Measurements from ENCODE around the gene EYA2. TPM values are rescaled to one million over a fixed set of nuclear protein-coding genes. Genes with fewer than 3 reads are reported as not detected.
"Not testable (repeated sequence)": the region's sequence is repeated elsewhere in the genome, so short reads cannot be mapped to it uniquely, and the experiment has no call there.

EYA2 gene
- polyA plus RNA-seq, 10 donors, result 1.3 to 7.0 (median 2.5) TPM

DNA sequence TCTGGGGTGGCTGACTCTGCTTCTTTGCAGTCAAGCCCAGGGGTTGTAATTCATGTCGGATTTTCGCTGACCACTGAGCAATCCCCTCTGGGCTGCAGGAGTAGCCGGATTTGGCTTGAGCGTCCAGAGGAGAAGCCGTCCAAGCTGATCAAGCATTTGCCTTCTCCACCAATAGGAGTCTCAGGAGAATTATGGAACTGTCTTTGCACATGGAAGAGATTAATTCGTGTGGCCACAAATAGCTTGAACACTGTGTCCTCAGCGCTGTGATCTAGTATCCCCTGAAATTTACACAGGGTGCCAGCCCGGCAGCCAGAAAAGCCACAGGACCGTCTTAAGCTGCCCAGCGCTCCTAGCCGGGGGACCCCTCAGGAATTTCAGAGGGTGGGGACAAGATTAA, 37.1 kb downstream of the EYA2 start:
- peak in 2 of 3 donors; percentile 46 to 75 for DNase-seq

DNA sequence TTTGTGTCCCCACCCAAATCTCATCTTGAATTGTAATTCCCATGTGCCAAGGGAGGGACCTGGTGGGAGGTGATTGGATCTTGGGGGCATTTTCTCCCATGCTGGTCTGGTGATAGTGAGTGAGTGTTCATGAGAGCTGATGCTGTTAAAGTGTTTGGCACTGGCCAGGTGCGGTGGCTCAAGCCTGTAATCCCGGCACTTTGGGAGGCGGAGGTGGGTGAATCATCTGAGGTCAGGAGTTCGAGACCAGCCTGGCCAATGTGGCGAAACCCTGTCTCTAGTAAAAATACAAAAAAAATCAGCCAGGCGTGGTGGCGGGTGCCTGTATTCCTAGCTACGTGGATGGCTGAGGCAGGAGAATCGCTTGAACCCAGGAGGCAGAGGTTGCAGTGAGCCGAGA, 37.8 kb downstream of the EYA2 start:
- not testable (repeated sequence) for DNase-seq

DNA sequence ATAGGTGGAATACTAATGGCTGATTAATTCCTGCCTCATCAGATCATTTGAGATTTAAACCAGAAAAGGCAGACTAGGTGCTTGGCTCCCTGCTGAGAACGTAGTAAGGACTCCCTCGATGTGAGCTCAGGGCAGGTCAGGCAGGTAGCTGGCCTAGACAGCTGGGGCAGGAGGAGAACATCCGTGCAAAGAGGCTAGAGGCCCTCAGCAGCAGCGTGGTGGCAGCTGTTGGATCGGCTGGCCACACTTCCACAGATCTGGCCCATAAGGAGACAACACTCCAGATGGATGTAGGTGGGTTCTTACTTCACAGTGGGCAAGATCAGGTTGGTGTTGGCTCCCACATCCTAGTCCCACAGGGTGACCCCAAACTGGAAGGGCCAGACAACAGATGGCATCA, 38.5 kb downstream of the EYA2 start:
- no peak for DNase-seq

DNA sequence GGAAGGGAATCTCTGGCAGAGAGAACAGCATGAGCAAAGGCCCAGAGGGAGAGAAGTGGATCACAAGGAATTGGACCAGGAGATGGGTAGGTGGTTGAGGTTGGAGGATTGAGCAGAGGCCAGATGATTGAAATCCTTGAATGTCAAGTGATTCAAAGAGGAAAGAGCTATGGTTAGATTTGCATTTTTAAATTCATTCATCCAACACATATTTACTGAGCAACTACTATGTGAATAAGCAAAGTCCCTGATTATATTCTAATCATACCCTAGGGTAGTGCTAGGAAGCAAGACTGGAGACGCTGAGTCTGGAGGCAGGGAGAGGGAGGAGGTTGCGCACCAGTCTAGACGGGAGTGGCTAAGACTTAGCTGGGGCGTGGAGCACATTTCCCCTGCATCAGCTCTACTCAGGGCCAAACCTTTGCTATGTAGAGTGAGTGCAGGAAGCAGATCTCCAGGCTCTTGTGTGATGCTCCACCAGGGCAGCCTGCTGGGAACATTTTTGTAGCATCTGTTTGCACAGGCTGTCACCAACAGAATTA, 40.2 kb downstream of the EYA2 start:
- no peak for DNase-seq

DNA sequence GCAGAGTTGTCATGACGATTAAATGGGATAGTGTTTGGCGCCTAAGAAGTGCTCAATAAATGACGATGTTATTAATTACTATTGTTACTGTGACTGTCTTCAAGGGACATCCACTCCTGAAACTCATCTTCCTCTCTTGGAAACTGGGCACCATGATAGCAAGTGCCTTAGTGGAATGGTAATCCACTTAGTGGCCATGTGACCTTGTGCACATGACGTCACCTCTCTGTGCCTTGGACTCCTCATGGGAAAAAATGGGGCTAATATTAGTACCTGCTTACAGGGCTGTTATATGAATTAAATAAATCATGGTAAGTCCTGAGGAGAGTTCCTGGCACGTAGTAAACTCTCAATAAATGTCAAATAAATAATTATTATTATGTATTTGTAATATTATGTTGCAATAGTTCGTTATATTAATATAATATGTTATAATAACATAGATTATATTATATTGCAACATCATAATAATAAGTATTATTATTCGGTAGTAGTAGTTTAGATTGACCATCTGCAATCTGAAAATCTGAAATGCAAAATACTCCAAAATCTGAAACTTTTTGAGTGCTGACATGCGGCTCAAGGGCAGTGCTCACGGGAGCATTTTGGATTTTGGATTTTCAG, 40.9 kb downstream of the EYA2 start:
- no peak for DNase-seq

DNA sequence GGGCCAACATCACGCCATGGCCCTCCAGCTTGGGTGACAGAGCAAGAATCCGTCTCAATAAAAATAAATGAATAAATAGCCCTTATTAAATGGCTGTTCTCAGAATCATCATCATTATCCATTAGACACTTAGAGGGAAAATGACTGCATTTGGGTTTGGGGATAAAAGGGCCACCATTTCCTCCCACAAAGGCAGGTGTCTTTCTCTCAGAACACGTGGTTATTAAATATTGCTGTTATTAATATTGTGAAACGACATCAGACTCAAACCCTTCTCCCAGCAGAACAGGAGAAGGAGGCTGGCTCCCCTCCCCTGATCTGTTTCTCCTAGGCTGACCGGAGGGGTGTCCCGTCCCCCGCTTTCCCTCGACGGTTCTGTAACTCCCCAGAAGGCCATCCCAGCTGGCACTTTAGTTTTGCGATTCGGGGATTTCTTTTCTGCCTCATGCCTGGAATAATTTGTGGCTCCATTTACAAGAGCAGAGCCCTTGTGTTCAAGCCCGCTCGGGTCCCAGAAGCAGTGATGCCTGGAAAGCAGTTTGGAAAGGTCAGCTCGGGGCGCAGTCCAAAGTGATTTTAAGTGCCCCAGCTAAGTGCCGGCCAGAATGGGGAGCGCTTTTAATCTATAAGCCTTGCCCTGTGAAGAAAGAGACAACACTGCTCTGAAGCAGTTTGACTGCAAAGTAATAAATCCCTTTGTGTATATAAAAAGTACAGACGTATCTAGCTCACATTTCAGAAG, 41.9 kb downstream of the EYA2 start:
- no peak for DNase-seq

DNA sequence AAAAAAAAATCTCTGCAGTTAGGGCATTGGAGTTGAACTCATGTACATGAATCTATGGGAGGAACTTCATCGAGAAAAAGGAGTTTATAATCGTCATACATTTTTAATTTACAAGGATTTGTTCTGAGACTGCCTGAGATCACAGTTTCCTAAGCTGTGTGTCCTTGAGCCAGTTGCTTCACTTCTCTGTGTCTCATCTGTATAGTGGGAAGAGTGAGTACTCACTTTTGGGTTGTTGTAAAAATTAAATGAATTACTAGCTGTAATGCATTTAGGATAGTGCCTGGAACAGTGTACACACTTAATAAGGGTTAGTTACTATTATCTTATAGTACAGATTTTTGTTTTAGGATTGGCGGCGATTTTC, 42.5 kb downstream of the EYA2 start:
- no peak for DNase-seq

DNA sequence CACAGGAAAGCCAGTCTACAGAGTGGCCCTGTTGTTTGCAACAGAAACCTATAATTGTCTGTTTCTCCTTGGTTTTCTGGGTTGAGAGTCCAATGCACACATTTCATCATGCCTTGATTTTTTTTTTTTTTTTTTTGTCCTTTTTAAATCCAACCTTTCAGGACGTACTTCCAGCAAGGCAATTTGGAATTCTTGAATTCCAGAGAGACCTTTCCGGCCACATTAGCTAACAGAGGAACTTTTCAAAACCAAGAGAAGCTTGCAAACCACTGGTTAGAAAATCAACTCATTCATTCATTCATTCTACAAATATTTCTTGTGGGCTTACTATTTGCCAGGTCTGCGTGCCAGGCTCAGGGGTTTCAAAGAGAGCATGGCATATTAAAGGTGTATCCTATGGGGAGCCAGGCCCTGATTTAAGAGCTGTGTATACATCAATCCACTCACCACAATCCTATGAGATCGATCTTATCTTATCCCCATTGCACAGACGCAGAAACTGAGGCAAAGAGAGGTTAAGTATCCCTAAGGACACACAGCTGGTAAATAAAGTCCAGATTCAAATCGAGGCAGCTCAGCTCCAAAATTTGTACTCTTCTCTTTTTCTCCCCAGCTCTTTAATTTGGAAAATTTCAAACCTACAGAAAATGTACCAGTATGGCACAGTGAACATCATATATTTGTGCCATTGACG, 43.0 kb downstream of the EYA2 start:
- DNase-seq, result no peak

DNA sequence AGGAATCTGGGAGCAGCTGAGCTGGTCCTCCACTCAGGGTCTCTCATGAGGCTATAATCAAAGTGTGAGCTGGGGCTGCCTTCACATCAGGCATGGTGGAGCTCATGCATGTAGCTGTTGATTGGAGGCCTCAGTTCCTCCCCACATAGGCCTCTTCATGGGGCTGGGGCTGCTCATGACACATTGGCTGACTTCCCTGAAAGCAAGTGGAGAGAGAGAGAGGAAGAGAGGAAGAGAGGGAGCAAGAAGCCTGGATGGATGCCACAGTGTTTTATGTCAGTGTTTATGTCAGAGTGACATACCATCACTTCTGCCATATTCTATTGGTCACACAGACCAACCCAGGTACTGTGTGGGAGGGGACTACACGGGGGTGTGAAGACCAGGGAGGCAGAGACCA, 43.8 kb downstream of the EYA2 start:
- DNase-seq, result peak in 1 of 3 donors; percentile 77

DNA sequence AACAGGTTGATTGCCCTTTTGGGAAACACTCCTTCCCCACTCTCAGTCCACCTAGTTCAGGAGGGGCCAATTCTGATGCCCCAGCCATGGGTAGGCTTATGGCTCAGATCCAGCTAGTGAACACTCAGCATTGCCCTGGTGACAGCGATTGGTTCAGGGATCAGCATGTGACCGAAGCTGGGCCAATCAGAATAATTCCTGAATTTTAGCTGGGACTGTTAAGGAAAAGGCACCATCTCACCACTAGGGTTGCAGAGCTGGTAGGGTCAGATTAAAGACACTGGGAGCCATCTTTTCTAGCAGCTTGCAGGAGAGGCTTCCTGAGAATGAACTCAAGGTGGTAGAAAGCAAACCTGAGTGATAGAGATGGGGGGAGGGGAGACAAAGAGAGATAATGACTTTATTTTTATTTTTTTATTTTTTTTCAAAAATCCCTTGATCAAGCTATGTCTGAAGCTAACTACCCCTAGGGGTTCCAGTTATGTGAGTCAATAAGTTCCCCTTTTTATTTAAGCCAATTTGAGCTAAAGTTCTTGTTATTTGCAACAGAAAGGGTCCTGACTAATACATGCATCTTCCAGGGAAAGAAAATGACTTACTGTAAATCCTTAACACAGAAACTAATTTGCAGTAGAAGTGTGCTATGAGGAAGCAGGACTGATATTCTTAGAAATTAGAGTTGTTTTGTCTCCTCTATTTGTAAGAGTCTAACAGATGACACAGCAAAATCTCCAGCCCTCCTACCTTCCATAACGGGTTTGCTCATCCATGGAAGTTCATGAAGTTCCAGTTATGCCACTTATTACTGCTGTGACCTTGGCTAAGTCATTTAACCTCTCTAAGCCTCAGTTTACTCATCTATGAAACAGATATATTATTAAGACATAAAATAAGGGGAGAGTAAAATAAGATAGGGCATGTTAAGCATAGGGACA, 44.7 kb downstream of the EYA2 start:
- no peak for DNase-seq

DNA sequence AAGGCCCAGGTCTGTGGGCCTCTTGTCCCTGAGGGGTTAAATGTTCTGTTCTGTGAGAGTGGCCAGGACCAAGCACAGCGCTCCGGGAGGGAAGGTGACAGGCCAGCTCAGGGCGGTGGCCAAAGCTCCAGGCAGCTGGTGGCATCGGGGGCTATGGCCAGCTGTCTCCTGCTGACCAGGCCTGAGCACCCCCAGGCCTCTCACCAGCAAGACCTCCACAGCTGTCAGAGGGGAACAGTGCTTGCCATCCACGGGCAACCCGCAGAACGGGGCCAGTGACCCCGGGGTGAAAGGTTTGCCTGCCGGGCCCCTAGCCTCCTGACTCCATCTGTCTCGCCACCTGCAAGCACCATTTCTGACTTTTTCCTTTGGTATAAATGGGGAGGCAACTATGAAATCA, 46.0 kb downstream of the EYA2 start:
- no peak for DNase-seq

DNA sequence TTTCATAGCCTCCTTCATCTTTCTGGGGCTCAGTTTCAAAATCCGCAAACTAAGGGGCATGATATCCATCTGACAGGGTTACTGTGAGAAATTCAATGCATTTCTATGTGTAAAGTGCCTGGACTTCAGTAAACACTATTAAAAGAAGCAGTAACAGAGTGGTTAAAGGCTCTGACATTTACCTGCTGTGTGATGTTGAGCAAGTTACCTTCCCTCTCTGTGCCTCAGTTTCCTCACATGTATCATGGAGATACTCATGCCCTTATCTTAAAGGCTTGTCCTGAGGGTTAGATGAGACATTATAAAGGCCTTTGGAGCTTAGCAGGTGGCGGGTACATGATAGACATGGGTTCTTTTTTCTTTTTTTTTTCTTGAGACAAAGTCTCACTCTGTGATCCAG, 46.8 kb downstream of the EYA2 start:
- DNase-seq, result no peak

DNA sequence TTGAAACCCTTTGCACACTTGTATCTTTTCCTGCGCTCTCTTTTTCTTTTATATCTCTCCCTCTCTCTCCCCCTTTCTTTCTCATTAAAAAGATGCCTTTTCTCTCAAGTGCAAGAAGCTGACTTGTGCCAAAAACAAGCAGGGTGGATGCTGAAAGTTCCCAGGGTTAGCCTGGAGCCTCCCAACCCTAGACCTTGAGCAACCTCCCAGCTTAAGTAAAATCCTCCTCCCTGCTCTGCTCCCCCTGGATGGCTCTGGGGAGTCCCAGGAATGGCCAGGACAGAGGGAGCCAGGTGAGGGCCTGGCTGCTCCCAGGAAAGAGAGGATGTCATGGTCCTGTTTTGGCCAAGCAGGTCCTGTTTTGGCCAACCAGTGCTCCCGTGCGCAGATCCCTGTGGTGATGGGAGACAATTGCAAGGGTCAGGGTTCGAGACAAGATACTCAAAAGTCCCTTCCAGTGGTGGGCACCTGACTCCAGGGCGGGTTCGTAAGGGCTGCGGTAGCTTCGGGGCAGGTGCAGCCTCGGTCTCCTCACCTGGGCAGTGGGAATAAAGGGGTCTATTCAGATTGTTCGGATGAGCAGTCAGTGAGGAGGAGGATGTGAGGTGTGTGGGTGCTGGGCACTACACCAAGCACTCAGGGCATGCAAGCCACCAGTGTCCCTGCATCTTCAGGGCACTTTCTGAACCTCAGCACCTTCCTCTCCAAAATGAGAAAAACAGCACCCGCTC, 49.4 kb downstream of the EYA2 start:
- no peak for DNase-seq

DNA sequence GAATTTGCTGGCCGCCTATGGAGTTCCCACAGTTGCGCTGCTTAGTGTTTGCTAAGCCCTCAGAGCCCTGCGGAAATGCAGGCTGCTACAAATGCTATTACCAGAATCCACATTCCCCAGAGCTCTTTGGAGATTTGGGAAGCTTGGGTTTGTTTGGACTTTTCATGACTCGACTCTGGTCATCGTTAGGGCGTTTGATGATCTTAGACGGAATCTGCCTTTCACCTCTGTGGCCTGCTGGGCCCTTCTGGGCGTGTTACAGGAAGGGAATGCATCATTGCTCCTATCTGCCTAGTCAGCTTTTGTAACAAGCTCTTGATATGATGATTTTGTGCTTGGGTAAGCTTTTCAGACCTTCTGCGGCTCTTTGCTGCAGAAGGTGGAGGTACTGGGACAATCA, 50.8 kb downstream of the EYA2 start:
- DNase-seq, result peak in 1 of 3 donors; percentile 56

DNA sequence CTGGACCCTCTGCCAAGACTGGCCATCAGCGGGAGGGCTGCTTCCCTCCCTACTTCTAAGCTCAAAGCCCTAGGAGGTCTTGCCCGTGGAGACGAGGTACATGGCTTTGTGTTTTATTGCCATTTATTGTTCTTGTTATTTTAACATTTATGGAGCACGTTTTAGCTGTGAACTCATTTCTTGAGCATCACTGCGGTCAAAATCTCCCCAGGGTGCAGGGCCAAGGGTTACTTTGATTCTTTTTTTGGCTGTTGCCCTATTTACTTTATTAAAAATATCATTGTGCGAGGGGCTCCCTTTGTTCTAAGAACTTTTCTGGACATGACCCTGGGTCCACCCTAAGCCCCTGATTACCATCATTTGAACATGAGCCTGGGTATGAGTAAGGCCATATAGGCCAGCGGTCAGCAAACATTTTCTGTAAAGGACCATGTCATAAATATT, 51.6 kb downstream of the EYA2 start:
- peak in 1 of 3 donors; percentile 52 for DNase-seq

DNA sequence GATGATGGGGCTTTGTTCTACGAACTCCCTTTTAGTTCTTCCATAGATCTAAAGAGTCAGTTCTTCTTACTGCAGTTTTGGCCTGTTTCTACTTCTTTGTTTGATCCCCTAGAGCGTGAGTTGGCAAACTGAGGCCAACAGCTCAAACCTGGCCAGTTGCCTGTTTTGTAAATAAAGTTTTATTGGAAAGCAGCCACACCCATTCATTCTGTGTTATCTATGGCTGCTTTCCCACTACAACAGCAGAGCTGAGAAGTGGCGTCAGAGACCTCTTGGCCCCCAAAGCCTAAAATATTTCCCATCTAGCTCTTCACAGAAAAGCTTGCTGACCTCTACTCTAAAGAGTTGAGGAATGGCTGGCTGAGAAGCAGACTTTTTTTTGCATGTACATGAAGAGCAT, 52.2 kb downstream of the EYA2 start:
- no peak for DNase-seq

DNA sequence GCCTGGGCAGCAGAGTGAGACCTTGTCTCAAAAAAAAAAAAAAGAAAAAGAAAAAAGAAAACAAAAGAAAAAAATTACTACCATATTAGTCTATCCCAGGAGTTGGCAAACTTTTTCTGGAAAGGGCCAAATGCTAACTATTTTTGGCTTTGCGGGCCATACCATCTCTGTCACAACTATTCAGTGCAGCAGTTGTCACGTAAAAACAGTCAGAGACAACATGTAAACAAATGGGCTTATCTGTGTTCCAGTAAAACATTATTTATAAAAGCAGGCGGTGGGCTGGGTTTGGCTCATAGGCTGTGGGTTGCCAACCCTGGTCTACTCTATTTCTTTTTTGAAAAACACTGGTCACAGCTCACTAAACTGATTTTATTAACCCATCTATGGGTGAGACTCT, 53.4 kb downstream of the EYA2 start:
- DNase-seq, result no peak

DNA sequence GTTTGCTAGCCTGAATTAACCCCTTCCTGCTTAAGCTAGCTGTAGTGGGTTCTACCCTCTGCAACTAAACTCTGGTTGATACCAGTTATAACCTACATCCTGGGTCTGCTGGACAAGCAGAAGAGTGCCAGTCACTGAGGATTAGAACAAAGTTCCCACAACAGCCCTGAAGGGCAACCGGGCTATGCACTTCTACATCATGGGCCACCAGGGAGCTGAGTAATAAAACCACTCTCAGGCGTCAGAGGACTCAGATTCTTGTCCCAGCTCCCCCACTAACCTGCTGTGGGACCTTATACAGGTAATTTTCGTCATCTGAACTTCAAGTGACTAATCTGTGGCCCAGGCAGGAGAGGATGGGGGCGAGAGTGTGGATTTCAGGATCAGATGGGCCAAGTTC, 56.8 kb downstream of the EYA2 start:
- no peak for DNase-seq

DNA sequence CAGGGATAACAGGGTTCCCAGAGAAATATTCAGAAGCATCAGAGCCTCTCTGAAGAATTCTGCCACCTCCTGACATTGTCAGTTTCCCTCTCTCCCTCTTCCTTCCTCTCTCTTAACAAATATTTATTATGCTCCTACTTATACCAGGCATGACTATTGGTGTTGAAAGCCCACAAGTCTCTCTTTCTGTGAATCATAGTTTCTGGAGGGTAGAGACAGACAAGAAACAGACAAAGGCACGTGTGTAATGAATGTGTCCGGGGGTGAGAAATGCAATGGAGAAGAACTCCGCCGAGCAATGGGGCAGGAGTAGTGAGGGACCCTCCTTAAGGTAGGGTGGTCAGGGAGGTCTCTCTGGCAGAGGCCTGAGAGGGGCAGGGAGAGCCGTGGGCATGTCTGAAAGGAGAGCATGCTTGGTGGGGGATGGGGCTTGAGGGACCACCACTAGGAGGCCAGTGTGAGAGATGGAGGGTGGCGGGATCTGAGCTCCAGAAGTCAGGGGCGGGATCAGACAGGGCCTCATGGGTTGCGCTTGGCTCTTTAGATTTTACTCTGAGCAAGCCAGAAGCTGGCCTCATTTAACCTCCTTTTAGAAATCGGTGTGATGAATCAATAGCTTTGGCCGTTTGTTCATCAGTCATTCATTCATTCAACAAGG, 57.3 kb downstream of the EYA2 start:
- no peak for DNase-seq

DNA sequence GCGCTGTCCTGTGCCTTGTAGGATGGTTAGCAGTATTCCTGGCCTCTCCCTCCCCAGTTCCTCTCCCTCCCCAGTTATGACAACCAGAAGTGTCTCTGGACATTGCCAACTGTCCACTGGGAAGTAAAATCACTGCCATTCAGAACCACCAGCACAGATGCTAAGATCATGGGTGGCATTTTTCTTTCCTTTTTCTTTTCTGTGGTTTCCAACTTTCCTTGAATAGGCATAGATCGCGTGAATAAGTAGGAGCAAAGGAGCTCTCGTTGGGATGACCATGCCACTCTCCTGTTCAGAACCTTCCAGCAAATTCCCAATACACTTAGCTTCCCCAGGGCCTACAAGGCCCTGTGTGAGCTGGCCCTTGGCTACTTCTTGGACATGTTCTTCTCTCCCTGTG, 59.0 kb downstream of the EYA2 start:
- no peak for DNase-seq
